ENCODE results near the gene LTBP2. TPM values are rescaled to one million over a fixed set of nuclear protein-coding genes. Genes with fewer than 3 reads are reported as not detected.

LTBP2 gene
- total RNA-seq, 1 donor from 2014 or later = 22.7 TPM

DNA sequence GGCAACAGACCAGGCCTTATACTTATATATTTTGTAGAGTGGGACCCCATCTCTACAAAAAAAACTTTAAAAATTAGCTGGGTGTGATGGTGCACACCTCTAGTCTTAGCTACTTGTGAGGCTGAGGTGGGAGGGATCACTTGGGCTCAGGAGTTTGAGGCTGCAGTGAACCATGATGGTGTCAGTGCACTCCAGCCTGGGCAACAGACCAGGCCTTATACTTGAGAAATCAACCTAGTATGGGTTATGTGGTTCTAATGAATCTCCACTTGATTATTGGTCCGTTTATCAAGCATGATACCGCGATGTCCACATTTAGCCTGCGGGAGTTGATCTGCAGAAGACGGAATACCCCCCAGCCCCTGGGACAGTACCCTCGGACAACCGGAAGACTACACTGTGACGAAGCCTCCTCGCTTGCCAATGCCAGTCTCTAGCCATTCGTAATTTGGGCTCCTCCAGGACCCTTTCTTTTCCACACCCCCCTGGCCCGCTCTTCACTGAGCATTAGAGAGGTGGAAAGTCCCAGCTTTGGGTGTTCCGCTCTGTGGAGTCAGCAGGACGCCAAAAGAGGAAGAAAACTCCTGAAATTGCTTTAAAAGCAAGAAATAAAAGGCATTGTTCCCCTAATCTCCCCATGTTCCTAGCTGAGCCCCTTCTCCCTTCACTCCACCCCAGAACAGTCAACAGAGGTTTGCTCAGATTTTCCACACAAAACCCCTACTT, 19.4 kb downstream of the LTBP2 start:
- DNase-seq (ENCODE audit: low read depth in 2 of 2) = no peak

DNA sequence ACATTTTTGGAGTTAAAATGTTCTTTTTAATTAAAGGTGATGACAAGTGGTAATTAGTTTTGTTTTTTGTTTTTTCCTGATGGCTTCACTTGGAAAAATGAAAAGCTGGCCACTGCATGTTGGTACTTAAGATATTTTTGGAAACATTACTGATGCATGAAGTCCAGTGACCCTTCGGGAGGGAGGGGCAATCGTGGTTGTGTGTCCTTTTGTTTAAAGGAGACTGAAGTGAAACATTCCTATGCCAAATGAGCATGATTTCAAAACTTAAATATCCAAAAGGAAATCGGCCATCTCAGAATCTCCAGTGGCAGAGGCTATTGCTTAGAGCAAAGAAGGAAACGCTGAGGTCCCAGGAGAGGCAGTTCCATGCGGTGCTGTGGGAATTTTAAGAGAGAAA, 20.1 kb downstream of the LTBP2 start:
- no peak for DNase-seq (ENCODE audit: low read depth in 2 of 2)

DNA sequence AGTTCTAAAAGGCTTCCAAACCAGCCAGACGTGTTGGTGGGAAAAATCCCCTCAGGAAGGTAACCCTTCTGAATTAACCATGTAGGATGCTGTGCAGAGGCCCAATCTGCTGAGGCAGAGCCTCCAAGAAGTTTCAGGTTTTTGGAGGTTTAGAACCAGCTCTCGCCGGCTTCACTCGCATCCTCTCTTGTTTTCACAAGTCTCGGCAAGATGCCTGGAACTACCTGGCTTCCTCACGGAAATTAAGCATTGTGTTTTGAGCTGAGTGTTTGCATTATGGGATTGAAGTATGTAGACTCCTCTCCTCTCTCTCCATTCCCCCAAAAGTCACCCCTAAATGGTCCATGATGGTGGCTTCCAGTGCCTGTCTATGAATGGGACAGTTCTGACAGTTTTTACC, 20.6 kb downstream of the LTBP2 start:
- no peak for DNase-seq (ENCODE audit: low read depth in 2 of 2)

DNA sequence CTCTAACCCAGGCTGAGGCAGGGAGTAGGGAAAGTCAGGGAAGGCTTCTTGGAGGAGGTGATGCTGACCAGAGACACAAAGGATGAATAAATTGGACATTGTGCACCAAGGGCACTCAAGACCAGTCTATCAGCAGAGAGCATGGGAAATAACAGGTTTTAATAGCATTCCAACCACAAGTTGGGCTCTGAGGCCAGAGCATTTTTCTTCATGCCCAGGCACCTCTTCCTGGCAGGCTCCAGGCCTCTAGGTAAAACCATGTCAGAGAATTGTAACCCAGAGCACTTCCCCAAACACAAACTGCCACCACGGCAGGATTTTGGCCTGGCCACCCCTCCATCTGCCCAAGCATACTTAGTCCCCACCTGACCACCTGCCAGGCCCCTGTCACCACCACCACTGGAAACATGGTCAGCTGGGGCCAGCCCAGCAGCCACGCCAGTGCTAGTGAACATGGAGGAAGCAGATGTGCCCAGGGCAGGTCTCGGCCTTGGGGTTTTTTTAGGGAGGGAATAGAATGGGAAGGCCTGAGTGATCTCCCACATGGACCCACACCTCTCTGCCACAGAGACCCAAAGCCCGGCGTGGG, 22.7 kb downstream of the LTBP2 start:
- DNase-seq (ENCODE audit: low read depth in 2 of 2) = no peak

DNA sequence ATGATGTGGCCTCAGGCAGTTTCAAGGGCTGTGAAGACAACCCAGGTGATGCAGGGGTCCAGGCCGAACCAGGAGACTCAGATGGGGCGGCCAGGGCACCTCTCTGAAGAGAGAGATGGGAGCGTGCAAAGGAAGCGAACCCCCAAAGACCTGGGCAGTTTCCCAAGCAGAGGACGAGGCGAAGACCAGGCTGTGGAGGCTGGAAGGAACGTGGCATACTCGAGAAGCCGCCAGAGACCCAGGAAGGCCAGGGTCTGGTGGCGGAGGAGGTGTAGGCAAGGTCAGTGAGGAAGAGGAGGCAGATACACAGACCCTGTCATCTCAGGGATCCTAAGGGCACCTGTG, 24.7 kb downstream of the LTBP2 start:
- no peak for DNase-seq (ENCODE audit: low read depth in 2 of 2)

DNA sequence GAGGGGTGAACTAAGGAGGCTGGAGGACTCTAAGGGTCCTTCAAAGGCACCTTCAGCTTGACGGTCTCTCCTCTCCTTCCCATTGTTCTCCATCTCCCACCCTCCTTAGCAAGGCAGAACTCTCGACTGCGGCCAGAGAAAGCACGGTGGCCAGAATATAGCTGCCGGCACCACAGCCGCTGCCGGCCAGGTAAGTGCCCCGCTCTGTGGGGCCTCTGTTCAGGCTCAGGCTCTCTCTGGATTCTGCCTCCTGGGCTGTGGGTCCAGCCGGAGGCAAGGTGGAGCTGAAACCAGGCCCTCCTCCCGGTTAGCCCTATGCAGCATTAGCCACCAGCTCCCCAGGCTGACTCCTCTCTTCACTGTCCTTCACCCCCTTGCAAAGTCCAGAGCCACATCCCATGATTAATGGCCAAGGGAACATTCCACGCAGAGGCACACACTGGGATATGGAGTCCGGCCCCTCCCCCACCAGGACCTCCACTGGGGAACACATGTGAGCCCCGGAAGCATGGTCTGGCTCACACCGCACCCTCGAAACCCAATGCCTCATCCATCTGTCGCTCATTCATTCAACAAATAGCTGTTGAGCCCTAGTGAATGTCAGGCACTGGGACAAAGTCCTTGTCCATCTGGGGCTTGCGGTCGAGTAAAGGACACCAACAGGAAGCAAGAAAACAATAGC, 25.2 kb downstream of the LTBP2 start:
- peak in 1 of 2 donors; percentile 39 for DNase-seq (ENCODE audit: low read depth in 2 of 2)

DNA sequence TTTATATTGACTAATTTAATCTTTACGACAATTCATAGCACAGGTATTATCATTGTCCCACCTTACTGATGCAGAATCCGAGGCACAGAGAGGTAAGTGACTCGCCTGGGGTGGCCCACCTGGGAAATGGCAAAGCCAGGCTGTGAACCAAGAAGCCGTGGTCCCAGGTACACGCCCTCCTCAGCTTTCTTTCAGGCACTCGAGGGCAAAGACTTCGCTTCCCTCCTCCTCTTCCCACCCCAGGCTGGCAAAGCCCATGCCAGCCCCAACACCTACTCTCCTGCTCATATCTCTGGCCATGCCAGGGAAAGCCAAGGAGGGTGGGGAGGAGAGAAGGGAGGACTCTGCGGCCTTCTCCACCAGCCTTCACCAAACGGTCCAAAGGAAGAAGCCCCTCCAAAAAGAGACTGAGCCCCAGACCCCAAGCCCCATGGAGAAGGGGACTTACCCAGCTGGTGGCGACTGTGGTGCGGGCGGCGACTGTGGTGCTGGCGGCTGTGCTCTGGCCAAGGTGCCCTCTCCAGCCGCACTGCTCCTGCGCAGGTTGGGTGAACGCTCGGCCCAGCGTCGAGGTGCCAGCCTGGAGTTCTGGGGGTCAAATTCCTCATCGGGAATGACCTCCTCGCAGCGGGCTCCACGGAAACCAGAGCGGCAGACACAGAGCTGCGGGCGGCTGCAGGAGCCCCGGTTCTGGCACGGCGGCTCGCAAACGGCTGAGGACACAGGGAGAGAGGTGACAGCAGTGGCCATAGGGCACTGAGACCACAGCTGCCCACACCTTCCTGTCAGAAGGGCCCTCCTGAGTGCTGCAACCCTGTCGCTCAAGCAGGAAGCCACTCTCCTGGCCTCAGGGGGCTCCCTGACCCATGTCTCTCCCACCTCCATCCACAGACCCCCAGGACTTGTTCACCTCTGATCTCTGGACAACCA, 26.4 kb downstream of the LTBP2 start:
- no peak for DNase-seq (ENCODE audit: low read depth in 2 of 2)

DNA sequence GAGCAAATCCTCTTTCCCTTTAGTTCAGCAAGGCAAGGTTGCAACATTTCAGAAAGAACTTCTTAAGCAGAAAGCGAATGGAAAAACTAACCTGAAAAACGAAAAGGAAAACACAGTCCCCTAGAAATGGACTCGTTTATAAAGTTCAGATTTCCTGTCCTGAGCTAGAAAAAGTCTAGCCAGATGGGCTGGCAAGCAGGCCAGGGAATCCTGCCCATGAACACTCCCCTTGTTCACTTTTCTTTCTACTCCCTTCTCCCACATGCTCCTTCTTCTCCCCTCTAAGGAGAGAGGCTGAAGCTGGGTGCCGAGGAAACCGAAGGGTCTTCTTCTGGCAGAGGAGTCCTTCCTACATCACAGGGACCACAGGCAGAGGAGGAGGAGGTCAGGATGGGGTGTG, 27.1 kb downstream of the LTBP2 start:
- no peak for DNase-seq (ENCODE audit: low read depth in 2 of 2)

DNA sequence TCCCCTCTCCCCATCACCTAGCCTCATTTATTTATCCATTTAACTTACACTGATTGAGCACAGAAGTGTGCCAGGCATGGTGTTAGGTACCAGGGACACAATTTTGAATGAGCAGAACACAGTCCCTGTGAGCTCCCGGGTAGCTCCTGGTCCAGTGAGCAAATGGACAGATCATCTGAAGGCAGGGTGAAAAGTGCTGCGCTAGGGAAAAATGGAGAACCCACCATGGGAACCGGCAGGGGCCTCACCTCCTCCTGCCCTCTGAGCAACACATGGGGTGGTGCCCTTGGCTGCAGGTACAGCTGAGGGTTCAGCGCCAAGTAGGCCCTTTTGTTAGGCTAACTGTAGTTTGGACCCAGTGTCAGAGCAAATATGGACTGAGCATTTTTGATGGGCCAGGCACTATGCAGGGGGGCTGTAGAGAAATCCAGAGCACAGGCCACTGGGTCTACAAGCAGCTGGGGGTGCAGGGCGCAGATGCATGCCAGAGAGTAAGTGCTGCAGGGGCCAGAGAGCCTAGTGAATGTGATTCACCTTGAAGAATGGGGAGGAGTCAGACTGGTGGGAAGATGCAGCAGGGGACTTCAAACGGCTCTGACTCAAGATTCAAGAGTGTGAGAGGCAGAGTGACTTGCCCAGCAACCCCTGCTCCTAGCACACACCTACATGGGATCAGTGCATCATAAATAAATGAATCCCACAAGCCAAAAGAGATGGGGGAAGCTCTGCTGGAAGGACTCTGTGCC, 28.2 kb downstream of the LTBP2 start:
- no peak for DNase-seq (ENCODE audit: low read depth in 2 of 2)

DNA sequence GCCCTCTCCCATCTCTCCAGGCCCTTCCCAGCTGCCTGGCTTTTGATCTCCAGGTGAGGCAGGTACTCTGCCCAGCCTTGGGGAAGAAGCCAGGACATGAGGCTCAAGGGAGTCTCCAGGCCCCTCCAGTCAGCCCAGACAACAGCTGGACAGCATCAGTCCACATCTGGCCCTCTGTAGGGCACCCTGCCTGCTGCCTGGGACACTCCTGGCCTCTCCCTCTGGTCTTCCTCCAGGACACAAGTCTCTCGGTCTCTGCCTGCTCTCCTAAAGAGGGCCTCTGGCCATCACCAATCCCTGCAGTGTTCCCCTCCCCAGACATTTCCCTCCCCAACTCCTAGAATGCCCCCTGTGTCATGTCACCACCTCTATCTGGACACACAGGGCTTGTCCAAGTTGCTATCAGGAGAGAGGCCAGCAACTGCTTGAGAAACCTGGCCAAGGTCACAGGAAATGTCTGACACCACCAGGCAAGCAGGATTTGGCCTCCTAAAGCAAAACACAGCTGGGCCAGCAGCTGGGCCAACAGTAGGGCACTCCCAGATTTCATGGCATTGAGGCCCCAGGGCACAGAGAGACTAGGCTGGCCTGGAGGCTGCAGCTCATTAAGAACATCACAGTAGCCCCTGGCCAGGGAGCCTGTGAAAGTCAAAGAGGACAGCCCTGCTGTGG, 29.0 kb downstream of the LTBP2 start:
- DNase-seq (ENCODE audit: low read depth in 2 of 2) = peak; percentile 26 to 66

DNA sequence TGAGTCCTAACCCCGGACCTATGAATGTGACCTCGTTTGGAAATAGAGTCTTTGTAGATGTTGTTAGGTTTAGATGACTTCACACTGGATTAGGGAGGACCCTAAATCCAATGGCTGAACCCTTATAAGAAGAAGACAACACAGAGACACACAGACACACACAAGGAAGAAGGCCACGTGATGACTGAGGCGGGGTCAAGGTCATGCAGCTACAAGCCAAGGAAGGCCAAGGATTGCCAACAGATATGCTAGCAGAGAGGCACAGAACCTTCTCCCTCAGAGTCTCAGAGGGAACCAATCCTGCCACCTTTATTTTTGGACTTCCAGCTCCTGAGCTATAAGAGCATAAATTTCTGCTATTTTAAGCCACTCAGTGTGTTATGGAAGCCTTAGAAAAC, 31.8 kb downstream of the LTBP2 start:
- DNase-seq (ENCODE audit: low read depth in 2 of 2) = no peak

DNA sequence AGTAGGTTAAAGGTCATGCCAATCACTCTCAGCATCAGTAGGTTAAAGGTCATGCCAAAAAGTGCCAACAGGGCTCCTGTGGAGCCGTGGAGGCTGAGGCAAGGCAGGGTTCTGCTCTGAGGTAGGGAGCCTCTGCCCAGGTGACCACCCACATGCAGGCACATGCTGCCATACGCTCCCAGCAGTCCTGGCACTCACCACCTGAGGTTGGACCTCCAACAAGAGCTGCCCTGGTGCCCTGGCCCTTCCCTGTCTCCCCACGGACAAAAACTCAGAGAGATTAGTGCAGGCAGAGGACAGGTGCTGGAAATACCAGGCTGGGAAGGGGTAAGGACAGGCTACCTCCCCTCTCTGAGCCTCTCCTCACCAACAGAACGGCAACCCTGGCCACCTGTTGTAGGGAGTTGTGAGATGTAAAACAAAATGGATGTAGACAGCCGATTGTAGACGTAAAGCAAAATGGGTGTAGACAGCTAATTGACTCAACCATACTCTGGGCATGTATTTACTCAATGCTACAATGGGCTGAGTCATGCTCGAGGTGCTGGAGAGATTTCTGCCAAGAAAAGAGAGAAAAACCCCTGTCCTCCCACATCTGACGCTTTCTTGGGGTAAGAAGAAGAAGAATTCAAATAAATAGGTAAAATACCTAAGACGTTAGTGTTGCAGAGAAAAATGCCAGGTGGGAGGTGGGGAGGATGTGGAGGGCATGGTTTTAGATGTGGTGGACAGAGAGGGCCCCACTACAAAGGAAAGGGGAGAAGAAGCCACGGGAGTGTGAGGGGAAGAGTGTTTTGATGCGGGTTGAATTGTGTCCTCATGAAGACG, 32.4 kb downstream of the LTBP2 start:
- peak in 1 of 2 donors; percentile 81 for DNase-seq (ENCODE audit: low read depth in 2 of 2)

DNA sequence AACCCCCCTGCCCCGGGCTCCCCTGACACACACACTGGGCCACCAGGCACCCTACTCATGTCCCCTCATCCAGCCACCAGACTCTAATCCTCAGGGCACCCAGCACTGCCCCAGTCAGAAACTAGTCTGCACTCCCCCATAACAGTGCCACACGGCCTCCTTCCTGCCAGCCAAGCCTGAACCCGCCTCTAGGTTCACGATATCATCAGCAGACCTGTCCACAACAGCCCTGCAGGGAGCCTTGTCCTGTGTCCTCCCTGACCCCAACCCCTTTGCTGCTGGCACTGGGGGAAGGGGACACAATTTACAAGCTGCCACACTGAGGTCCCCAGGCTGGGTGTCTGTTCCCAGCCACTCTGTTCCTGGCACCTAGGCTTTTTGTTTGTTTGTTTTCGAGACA, 33.6 kb downstream of the LTBP2 start:
- no peak for DNase-seq (ENCODE audit: low read depth in 2 of 2)

DNA sequence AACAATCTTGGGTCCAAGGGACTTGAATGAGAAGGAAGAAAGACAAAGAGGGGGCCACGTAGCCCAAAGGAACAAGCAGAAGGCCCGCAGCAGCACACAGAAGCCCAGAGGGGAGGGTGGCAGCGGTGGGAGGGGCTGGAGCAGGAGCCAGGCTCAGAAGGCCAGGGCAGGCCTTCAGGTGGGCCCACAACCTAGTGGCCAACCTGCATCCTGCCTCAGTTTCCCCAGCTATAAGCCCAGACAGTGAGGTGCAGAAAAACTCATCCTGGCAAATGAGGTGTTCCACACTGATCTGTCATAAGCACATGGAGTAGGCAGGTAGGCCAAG, 34.1 kb downstream of the LTBP2 start:
- no peak for DNase-seq (ENCODE audit: low read depth in 2 of 2)

DNA sequence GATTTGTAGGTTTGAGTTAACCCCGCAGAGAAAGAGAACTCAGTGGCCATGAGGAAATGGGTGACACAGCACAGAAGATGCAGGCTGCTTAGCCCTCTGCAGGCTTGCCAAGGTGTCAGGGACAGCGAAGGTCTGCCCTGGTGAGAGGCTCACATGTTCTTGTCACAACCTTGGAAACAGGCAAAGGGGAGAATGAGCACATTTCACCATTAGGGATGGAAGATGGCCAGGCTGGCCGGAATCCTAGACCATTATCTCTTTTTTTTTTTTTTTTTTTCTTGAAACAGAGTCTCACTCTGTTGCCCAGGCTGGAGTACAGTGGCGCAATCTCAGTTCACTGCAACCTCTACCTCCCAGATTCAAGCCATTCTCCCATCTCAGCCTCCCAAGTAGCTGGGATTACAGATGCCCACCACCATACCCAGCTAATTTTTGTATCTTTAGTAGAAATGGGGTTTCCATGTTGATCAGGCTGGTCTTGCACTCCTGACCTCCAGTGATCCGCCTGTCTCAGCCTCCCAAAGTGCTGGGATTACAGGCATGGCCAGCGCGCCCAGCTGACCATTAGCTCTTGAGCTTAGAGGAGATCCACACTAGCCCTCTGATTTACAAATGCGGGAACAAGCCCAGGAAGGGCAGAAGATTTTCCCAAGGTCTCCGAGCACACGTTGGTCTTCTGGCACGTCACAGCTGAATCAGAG, 34.6 kb downstream of the LTBP2 start:
- no peak for DNase-seq (ENCODE audit: low read depth in 2 of 2)

DNA sequence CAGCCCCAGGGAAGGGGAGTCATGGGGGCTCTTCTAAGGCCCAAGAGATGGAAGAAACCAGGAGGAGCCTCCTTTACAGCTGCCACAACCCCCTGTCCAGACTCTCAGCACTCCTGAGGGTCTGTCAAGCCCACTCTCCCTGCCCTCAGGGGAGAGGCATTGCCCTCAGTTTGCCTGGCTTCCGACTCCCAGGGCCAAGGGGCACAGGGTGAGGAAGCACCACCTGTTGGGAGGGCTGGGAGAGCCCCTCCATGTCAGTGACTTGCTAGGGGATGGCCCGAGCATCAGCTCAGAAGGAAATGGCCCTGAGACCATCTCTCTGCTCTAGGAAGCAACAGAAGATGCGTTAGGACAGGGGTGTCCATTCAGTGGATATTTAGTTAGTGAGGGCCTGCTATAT, 36.1 kb downstream of the LTBP2 start:
- DNase-seq (ENCODE audit: low read depth in 2 of 2) = no peak

DNA sequence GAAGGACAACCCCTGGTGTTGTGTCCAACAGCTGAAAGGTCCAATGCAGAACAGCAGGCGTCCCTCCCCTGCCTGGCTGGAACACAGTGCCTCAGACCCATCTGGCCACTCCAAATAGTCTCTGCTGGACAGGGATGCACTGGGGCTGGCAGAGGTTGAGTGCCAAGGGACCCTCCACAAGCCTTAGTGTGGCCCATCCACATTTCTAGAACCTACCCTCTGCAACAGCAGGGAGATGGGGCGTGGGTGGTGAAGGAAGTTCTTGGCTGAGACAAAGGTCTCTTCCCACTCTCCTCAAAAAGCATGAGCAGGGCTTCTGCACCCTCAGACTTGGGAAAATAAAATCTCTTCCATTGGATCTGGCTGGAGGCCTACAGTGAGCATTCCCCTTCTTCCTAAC, 36.5 kb downstream of the LTBP2 start:
- DNase-seq (ENCODE audit: low read depth in 2 of 2) = no peak

DNA sequence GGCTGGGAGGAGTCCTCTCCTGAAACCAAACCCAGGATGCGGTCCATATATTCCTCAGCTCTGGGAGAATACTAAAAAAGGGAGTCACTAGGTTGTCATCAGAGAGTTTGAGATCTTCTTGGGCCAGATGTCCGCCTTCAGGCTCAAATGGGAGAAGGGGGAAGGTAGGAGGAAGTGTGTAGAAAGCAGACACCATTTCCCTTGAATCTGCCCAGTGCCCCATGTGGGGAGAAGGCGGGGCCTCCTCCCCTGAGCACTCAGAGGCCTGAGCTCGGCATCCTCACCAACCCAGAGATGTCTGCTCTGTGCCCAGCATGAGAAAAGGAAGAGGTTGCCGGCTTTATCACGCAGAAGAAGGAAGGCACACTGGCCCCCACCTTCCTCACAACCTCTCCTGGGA, 37.3 kb downstream of the LTBP2 start:
- no peak for DNase-seq (ENCODE audit: low read depth in 2 of 2)

DNA sequence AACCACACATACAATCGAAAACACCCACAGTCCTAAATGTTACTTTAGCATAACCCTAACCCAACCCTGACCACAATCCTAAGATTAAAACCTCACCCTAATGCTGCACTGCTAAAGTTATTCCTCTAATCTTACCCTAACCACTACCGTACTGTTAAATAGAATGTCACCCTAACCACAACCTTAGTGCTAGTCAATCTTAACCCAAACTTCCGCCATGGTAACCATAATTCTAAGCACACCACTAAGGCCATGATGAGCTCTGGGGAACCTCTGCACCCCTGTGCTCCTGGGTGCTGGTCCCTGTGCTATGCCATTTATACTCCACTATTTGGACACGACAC, 38.0 kb downstream of the LTBP2 start:
- DNase-seq (ENCODE audit: low read depth in 2 of 2) = no peak
